ENCODE measurements around the gene LDHD. TPM values are rescaled to one million over a fixed set of nuclear protein-coding genes. Genes with fewer than 3 reads are reported as not detected.
A peak's percentile ranks its signal among the peaks of the same experiment; 100 is the strongest.

The LDHD gene
- total RNA-seq, 1 donor: 3.6 TPM

GRCh38 chr16:75085556-75085955, 31.0 kb downstream of the LDHD start:
- TF ChIP-seq CTCF (IDR thresholded peaks at IDR 0.05; ENCODE audit: extremely low read depth, low read depth, low read length): no peak
- H4K20me1 ChIP-seq (ENCODE audit: insufficient read depth, low read length): peaks cover 59% of the 10 kb centered on the region
- no peak overlapping the region for H3K27ac ChIP-seq (ENCODE audit: low read depth, low read length)
- no peak overlapping the region for H2AFZ ChIP-seq (ENCODE audit: low read length)
- no peak for DNase-seq (ENCODE audit: insufficient read length, low spot score, missing footprints)
- no peak overlapping the region for H3K4me3 ChIP-seq (ENCODE audit: insufficient read depth, low read length)
- no peaks in the 10 kb centered on the region for H3K27me3 ChIP-seq (ENCODE audit: insufficient read depth, low read length)
- H3K4me1 ChIP-seq (ENCODE audit: insufficient read depth, low read length): peaks cover under 1% of the 10 kb centered on the region
- H3K36me3 ChIP-seq (ENCODE audit: insufficient read depth, low read length): no peaks in the 10 kb centered on the region
- H3K4me2 ChIP-seq (ENCODE audit: insufficient read depth, low read length): no peak overlapping the region
- peaks cover 58% of the 10 kb centered on the region for H3K79me2 ChIP-seq (ENCODE audit: insufficient read depth, low read length)
- H3K9me3 ChIP-seq (ENCODE audit: low read depth, low read length): no peaks in the 10 kb centered on the region

DNA sequence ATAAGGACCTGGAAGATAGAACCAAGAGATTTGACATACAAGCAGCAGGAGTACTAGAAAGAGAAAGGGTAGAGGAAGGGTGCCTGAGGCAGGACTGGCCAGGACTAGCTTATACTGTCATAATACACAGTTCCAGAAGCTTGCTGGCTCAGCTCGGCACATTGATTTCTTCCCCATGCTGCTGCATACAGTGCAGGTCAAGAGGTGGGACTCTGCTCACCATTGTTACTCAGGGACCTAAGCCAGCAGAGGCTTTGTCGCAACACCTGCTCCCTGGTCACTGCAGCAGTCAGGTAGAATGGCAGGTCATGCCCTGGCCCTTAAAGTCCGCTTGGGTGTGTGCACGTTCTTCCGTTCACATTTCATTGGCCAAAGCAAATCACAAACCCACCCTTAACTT, 32.8 kb downstream of the LDHD start:
- H3K27me3 ChIP-seq (ENCODE audit: insufficient read depth, low read length): no peaks in the 10 kb centered on the region
- no peak for DNase-seq (ENCODE audit: insufficient read length, low spot score, missing footprints)
- no peak overlapping the region for H3K4me2 ChIP-seq (ENCODE audit: insufficient read depth, low read length)
- no peak overlapping the region for H3K27ac ChIP-seq (ENCODE audit: low read depth, low read length)
- H2AFZ ChIP-seq (ENCODE audit: low read length): no peak overlapping the region
- H3K4me3 ChIP-seq (ENCODE audit: insufficient read depth, low read length): no peak overlapping the region
- peaks cover 50% of the 10 kb centered on the region for H3K79me2 ChIP-seq (ENCODE audit: insufficient read depth, low read length)
- H4K20me1 ChIP-seq (ENCODE audit: insufficient read depth, low read length): peaks cover 43% of the 10 kb centered on the region
- TF ChIP-seq CTCF (IDR thresholded peaks at IDR 0.05; ENCODE audit: extremely low read depth, low read depth, low read length): no peak
- no peaks in the 10 kb centered on the region for H3K36me3 ChIP-seq (ENCODE audit: insufficient read depth, low read length)
- no peaks in the 10 kb centered on the region for H3K9me3 ChIP-seq (ENCODE audit: low read depth, low read length)
- peaks cover 10% of the 10 kb centered on the region for H3K4me1 ChIP-seq (ENCODE audit: insufficient read depth, low read length)

- Histone ChIP-seq H3K27ac (ENCODE audit: low read depth, low read length) (no peak overlapping the region), H3K36me3 (ENCODE audit: insufficient read depth, low read length) (no peaks in the 10 kb centered on the region)
- TF ChIP-seq CTCF (IDR thresholded peaks at IDR 0.05; ENCODE audit: extremely low read depth, low read depth, low read length): no peak
Measured at GRCh38 chr16:75081179-75081859, 35.3 kb downstream of the LDHD start.

DNA sequence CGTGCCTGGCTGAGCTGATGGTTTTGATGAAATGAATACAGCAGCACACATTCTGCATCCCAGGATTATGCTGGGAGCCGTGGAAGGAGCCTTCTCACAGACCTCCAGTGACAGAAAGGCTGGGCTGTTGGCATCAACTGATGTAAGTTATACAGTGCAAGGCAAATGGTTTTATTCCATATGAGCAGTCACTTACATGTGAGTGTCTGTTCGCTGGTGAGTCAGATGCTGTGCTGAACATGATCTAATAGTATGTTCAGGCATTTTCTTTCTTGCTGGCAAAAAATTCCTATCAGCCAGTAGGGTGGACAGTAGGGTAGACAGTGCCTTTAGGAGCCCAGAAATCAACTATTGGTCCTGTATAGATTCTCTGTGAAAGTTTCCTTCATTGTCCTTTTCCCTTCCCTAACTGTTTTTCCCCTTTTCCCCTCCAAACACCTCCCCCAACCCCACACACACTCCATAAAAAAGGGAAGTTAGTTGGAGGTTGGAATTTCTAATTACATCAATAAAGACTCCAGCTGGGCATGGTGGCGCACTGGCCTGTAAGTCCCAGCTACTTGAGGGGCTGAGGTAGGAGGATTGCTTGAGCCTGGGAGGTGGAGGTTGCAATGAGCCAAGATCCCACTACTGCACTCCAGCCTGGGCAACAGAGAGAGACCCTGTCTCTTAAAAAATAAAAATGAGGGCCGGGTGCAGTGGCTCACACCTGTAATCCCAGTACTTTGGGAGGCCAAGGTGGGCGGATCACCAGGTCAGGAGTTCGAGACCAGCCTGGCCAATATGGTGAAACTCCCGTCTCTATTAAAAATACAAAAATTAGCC, 36.2 kb downstream of the LDHD start:
- no peaks in the 10 kb centered on the region for H3K9me3 ChIP-seq (ENCODE audit: low read depth, low read length)
- peak; percentile 95 for DNase-seq (ENCODE audit: insufficient read length, low spot score, missing footprints)
- H3K27me3 ChIP-seq (ENCODE audit: insufficient read depth, low read length): no peaks in the 10 kb centered on the region
- no peak overlapping the region for H2AFZ ChIP-seq (ENCODE audit: low read length)
- no peak overlapping the region for H3K4me3 ChIP-seq (ENCODE audit: insufficient read depth, low read length)
- H3K4me1 ChIP-seq (ENCODE audit: insufficient read depth, low read length): peaks cover 12% of the 10 kb centered on the region
- H3K27ac ChIP-seq (ENCODE audit: low read depth, low read length): no peak overlapping the region
- no peak for TF ChIP-seq CTCF (IDR thresholded peaks at IDR 0.05; ENCODE audit: extremely low read depth, low read depth, low read length)
- H3K36me3 ChIP-seq (ENCODE audit: insufficient read depth, low read length): no peaks in the 10 kb centered on the region
- H3K4me2 ChIP-seq (ENCODE audit: insufficient read depth, low read length): no peak overlapping the region
- peaks cover 26% of the 10 kb centered on the region for H4K20me1 ChIP-seq (ENCODE audit: insufficient read depth, low read length)
- H3K79me2 ChIP-seq (ENCODE audit: insufficient read depth, low read length): peaks cover 48% of the 10 kb centered on the region

More at GRCh38 chr16:75081179-75081859, 35.3 kb downstream of the LDHD start:
- no peak overlapping the region for H3K4me3 ChIP-seq (ENCODE audit: insufficient read depth, low read length)
- H3K4me1 ChIP-seq (ENCODE audit: insufficient read depth, low read length): peaks cover 12% of the 10 kb centered on the region
- peaks cover 43% of the 10 kb centered on the region for H3K79me2 ChIP-seq (ENCODE audit: insufficient read depth, low read length)
- DNase-seq (ENCODE audit: insufficient read length, low spot score, missing footprints): no peak
- no peaks in the 10 kb centered on the region for H3K27me3 ChIP-seq (ENCODE audit: insufficient read depth, low read length)
- H4K20me1 ChIP-seq (ENCODE audit: insufficient read depth, low read length): peaks cover 28% of the 10 kb centered on the region
- no peak overlapping the region for H3K4me2 ChIP-seq (ENCODE audit: insufficient read depth, low read length)
- no peaks in the 10 kb centered on the region for H3K9me3 ChIP-seq (ENCODE audit: low read depth, low read length)
- no peak overlapping the region for H2AFZ ChIP-seq (ENCODE audit: low read length)

Measured in osteoblast (primary cell).